HL-60 (cell line): Measurements from ENCODE around the gene ADCK1.

Experiments
- CTCF ChIP-seq: IDR thresholded peaks from one replicate; pipeline ENCODE4 v1.5.1; 2011; ENCODE audit warnings: low read length, control low read depth, inconsistent platforms; ENCODE audit not compliant: insufficient read depth
- POLR2AphosphoS5 ChIP-seq: IDR thresholded peaks from 2 replicates; pipeline ENCODE4 v1.6.1; 2012; ENCODE audit warnings: low read depth
- TF ChIP-seq, protein P1 (sequence below): IDR thresholded peaks from 2 replicates; pipeline ENCODE4 v1.6.1; 2012; ENCODE audit warnings: low read depth; ENCODE audit not compliant: insufficient replicate concordance

GRCh38 chr14:77800814-77801213 is 905 bp downstream of the ADCK1 start:
- TF ChIP-seq CTCF: no peak
- TF ChIP-seq, protein P1, sequence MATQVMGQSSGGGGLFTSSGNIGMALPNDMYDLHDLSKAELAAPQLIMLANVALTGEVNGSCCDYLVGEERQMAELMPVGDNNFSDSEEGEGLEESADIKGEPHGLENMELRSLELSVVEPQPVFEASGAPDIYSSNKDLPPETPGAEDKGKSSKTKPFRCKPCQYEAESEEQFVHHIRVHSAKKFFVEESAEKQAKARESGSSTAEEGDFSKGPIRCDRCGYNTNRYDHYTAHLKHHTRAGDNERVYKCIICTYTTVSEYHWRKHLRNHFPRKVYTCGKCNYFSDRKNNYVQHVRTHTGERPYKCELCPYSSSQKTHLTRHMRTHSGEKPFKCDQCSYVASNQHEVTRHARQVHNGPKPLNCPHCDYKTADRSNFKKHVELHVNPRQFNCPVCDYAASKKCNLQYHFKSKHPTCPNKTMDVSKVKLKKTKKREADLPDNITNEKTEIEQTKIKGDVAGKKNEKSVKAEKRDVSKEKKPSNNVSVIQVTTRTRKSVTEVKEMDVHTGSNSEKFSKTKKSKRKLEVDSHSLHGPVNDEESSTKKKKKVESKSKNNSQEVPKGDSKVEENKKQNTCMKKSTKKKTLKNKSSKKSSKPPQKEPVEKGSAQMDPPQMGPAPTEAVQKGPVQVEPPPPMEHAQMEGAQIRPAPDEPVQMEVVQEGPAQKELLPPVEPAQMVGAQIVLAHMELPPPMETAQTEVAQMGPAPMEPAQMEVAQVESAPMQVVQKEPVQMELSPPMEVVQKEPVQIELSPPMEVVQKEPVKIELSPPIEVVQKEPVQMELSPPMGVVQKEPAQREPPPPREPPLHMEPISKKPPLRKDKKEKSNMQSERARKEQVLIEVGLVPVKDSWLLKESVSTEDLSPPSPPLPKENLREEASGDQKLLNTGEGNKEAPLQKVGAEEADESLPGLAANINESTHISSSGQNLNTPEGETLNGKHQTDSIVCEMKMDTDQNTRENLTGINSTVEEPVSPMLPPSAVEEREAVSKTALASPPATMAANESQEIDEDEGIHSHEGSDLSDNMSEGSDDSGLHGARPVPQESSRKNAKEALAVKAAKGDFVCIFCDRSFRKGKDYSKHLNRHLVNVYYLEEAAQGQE: no peak
- TF ChIP-seq POLR2AphosphoS5: no peak
